ENCODE measurements around the gene FMC1.

Gene FMC1

DNA sequence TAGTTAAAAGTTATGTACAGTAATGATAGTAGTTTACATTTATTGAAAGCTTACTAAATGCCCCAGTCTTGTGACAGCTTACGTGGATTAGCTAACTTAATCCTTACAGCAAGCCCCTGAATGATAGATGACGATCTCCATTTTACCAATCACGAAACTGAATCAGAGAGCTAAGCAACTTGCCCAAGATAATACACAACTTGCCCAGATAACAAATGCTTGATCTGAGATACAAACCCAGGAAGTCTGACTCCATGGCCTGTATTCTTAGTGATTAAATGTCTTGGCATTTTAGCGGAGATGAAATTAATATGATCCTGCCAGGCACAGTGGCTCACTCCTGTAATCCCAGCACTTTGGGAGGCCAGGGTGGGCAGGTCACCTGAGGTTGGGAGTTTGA, 46.9 kb upstream of the FMC1 start:
- no peak for DNase-seq
- H3K9ac ChIP-seq (ENCODE audit: low read length): no peak overlapping the region
- H3K79me2 ChIP-seq (ENCODE audit: low read length): no peaks in the 10 kb centered on the region
- no peak overlapping the region for H3K27ac ChIP-seq (ENCODE audit: low read length)
- no peaks in the 10 kb centered on the region for H3K36me3 ChIP-seq (replicated peaks; ENCODE audit: insufficient read depth, low read length)
- H3K4me3 ChIP-seq (ENCODE audit: low read length): no peak overlapping the region
- no peak overlapping the region for H3K4me2 ChIP-seq (ENCODE audit: low read depth, low read length)
- no peaks in the 10 kb centered on the region for H3F3A ChIP-seq (ENCODE audit: insufficient read depth, low read length)
- no peaks in the 10 kb centered on the region for H3K27me3 ChIP-seq (replicated peaks; ENCODE audit: insufficient read depth, low read length)
- no peak overlapping the region for H2AFZ ChIP-seq (ENCODE audit: low read length)
- TF ChIP-seq, protein P1, sequence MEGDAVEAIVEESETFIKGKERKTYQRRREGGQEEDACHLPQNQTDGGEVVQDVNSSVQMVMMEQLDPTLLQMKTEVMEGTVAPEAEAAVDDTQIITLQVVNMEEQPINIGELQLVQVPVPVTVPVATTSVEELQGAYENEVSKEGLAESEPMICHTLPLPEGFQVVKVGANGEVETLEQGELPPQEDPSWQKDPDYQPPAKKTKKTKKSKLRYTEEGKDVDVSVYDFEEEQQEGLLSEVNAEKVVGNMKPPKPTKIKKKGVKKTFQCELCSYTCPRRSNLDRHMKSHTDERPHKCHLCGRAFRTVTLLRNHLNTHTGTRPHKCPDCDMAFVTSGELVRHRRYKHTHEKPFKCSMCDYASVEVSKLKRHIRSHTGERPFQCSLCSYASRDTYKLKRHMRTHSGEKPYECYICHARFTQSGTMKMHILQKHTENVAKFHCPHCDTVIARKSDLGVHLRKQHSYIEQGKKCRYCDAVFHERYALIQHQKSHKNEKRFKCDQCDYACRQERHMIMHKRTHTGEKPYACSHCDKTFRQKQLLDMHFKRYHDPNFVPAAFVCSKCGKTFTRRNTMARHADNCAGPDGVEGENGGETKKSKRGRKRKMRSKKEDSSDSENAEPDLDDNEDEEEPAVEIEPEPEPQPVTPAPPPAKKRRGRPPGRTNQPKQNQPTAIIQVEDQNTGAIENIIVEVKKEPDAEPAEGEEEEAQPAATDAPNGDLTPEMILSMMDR (IDR thresholded peaks at IDR 0.05; ENCODE audit: low read length): no peak
- TF ChIP-seq EZH2phosphoT487 (IDR thresholded peaks at IDR 0.05; ENCODE audit: low read length) (no peak), EZH2 (optimal IDR thresholded peaks at IDR 0.05; ENCODE audit: low read depth, low read length) (no peak)
- no peaks in the 10 kb centered on the region for H4K20me1 ChIP-seq (ENCODE audit: insufficient read depth, low read length)
- no peaks in the 10 kb centered on the region for H3K9me2 ChIP-seq (replicated peaks; ENCODE audit: insufficient read depth, low read length)
- H3K4me1 ChIP-seq (ENCODE audit: low read length): no peaks in the 10 kb centered on the region
- H3K9me3 ChIP-seq (replicated peaks; ENCODE audit: insufficient read depth, low read length): no peaks in the 10 kb centered on the region

DNA sequence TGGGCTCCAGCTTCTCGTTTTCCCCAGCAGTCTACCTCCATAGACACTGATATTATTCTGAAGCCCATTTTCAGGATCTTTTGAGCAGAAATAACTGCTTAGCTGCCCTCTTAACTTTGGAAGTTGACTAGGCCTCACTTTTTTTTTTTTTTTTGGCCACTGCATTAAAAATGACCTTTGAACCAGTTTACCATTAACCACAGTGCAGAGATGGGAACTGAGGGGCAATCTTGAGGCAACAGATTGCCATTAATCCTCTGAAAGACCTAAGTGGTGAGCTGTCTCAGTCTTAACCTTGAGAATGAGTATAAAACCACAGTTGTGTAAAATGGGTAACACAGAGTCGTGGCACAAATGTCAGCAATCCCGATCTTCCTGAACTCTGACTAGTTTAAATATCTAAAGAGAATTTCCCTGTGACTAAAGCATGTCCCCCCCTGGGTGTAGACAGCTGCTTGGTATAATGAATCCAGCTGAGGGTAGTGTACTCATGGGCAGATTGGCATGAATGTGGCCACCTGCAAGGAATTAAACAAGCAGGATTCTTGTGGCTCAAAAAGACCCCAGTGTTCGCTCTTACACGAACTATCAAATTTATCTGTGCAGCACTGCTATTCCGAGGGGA, 46.1 kb upstream of the FMC1 start:
- Histone ChIP-seq H3K4me3 (ENCODE audit: low read length) (no peak overlapping the region), H4K20me1 (ENCODE audit: insufficient read depth, low read length) (no peaks in the 10 kb centered on the region), H3F3A (ENCODE audit: insufficient read depth, low read length) (no peaks in the 10 kb centered on the region), H3K27me3 (replicated peaks; ENCODE audit: insufficient read depth, low read length) (no peaks in the 10 kb centered on the region), H3K4me2 (ENCODE audit: low read depth, low read length) (no peak overlapping the region), H2AFZ (ENCODE audit: low read length) (no peak overlapping the region), H3K27ac (ENCODE audit: low read length) (no peak overlapping the region), H3K79me2 (ENCODE audit: low read length) (no peaks in the 10 kb centered on the region), H3K4me1 (ENCODE audit: low read length) (no peaks in the 10 kb centered on the region), H3K9me2 (replicated peaks; ENCODE audit: insufficient read depth, low read length) (no peaks in the 10 kb centered on the region), H3K36me3 (replicated peaks; ENCODE audit: insufficient read depth, low read length) (no peaks in the 10 kb centered on the region), H3K9ac (ENCODE audit: low read length) (no peak overlapping the region), H3K9me3 (replicated peaks; ENCODE audit: insufficient read depth, low read length) (no peaks in the 10 kb centered on the region)
- DNase-seq: no peak
- TF ChIP-seq, protein P1 (IDR thresholded peaks at IDR 0.05; ENCODE audit: low read length): no peak
- TF ChIP-seq EZH2 (optimal IDR thresholded peaks at IDR 0.05; ENCODE audit: low read depth, low read length) (no peak), EZH2phosphoT487 (IDR thresholded peaks at IDR 0.05; ENCODE audit: low read length) (no peak)

DNA sequence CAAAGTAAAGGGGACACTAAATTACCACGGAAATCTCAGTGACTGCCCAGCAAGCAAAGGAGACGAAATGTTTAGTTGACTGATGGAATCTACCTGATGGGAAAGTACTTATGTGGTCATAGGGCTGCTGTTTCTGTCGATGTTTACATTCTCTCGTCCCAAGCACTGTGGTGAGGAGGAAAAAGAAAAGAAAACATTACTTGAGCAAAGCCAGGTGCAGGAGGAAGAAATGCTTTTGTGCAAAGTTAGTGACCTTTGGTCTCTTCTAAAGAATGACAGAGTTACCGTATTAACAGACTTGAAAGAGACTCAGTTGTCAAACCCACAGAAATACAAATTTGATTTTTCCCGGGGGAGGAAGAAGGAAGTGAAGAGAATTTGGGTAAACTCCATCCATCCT, 43.3 kb upstream of the FMC1 start:
- Histone ChIP-seq H3K4me2 (ENCODE audit: low read depth, low read length) (no peak overlapping the region), H3K4me1 (ENCODE audit: low read length) (no peaks in the 10 kb centered on the region), H3K9me2 (replicated peaks; ENCODE audit: insufficient read depth, low read length) (no peaks in the 10 kb centered on the region), H3F3A (ENCODE audit: insufficient read depth, low read length) (no peaks in the 10 kb centered on the region), H4K20me1 (ENCODE audit: insufficient read depth, low read length) (no peaks in the 10 kb centered on the region), H3K36me3 (replicated peaks; ENCODE audit: insufficient read depth, low read length) (no peaks in the 10 kb centered on the region), H3K27ac (ENCODE audit: low read length) (no peak overlapping the region), H3K79me2 (ENCODE audit: low read length) (no peaks in the 10 kb centered on the region), H3K27me3 (replicated peaks; ENCODE audit: insufficient read depth, low read length) (no peaks in the 10 kb centered on the region), H3K9ac (ENCODE audit: low read length) (no peak overlapping the region), H3K9me3 (replicated peaks; ENCODE audit: insufficient read depth, low read length) (no peaks in the 10 kb centered on the region), H2AFZ (ENCODE audit: low read length) (no peak overlapping the region), H3K4me3 (ENCODE audit: low read length) (no peak overlapping the region)
- DNase-seq: no peak
- TF ChIP-seq, protein P1 (IDR thresholded peaks at IDR 0.05; ENCODE audit: low read length): no peak
- no peak for TF ChIP-seq EZH2phosphoT487 (IDR thresholded peaks at IDR 0.05; ENCODE audit: low read length)
- TF ChIP-seq EZH2 (optimal IDR thresholded peaks at IDR 0.05; ENCODE audit: low read depth, low read length): no peak

Measured in MM.1S (cell line).